ENCODE data around the gene ANKRD39. TPM values are rescaled to one million over a fixed set of nuclear protein-coding genes. Genes with fewer than 3 reads are reported as not detected.

Gene ANKRD39
- total RNA-seq, 1 donor: 6.1 TPM

DNA sequence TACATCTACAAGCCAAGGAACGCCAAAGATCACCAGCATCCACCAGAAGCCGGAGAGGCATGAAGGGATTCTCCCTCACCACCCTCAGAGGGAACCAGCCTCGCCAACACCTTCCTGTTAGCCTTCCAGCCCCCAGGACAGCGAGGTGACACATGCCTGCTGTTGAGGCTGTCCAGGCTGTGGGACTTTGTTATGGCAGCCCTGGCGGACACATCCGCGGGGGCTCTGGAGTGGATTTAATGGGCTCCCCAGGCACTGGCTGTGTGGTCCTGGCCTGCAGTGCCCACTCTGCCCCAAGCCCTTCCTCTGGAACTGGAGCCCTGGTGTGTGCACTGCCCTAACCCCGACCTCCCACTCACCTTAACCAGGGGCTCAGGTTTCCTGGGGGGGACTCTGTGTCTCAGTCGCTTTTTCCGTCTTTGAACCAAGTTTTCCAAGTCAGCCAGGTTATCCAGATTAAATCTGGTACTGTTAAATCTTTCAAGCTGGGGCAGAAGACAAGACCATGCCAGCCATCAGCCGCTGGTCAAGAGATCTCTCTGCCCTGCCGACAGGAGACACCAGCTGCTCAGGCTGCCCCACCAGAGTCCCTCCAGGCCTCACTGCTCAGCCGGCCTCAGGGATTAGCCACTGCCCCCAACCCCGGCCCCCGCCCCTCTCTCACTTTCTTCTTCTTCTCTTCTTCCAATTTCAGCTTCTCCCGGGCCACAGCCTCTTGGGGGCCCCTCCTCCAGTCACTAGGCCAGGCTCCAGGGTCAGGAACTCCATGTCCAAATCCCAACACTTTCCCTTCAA, 15.9 kb downstream of the ANKRD39 start:
- TF ChIP-seq, protein P1, sequence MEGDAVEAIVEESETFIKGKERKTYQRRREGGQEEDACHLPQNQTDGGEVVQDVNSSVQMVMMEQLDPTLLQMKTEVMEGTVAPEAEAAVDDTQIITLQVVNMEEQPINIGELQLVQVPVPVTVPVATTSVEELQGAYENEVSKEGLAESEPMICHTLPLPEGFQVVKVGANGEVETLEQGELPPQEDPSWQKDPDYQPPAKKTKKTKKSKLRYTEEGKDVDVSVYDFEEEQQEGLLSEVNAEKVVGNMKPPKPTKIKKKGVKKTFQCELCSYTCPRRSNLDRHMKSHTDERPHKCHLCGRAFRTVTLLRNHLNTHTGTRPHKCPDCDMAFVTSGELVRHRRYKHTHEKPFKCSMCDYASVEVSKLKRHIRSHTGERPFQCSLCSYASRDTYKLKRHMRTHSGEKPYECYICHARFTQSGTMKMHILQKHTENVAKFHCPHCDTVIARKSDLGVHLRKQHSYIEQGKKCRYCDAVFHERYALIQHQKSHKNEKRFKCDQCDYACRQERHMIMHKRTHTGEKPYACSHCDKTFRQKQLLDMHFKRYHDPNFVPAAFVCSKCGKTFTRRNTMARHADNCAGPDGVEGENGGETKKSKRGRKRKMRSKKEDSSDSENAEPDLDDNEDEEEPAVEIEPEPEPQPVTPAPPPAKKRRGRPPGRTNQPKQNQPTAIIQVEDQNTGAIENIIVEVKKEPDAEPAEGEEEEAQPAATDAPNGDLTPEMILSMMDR (IDR thresholded peaks at IDR 0.05; ENCODE audit: insufficient read depth, low read length): no peak
- no peak for DNase-seq (ENCODE audit: low read depth)
- no peak overlapping the region for H3K4me3 ChIP-seq (ENCODE audit: low read depth, low read length)

DNA sequence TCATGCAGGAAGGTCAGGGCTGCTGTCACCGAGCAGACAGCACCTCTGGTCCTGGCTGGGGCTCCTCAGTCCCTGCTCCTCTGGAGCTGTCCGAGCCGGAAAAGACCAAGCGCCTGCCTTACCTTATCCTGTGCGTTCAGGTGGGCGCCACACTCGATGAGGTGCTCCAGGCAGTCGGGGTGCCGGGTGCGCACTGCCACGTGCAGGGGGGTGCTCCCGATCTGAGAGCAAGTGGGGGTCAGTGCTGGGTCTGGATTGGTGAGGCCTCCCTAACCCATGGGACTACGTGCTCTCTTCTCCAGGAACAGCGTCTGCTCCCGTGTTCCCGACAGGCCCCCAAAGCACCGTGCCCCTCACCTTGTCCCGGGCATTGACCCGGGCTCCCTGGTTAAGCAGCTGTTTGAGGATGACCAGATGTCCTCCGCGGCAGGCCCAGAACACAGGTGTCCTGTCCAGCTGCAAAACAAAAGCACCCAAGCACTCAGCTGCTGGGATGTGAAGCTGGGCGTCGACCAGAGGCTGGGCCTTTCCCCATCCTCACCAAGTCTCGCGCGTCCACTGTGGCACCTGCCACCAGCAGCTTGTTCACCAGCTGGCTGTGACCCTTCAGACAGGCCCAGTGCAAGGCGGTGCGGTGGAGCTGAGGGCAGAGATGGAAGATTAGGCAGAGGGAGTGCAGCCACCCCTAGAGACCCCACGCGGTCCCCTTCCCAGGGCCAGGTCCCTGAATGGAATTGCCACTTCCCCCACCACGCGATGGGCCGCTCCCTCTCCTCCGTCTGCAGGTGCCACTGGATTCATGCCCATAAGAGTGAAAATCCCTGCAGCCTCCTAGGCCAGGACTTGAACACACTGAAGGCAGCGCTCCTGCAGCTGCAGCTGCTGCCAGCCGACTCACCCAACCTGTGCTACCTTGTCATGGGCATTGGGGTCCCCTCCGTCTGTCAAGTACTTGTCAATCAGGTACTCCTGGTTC, 17.7 kb downstream of the ANKRD39 start:
- H3K4me3 ChIP-seq (ENCODE audit: low read depth, low read length): no peak overlapping the region
- TF ChIP-seq, protein P1 (IDR thresholded peaks at IDR 0.05; ENCODE audit: insufficient read depth, low read length): no peak
- no peak for DNase-seq (ENCODE audit: low read depth)

DNA sequence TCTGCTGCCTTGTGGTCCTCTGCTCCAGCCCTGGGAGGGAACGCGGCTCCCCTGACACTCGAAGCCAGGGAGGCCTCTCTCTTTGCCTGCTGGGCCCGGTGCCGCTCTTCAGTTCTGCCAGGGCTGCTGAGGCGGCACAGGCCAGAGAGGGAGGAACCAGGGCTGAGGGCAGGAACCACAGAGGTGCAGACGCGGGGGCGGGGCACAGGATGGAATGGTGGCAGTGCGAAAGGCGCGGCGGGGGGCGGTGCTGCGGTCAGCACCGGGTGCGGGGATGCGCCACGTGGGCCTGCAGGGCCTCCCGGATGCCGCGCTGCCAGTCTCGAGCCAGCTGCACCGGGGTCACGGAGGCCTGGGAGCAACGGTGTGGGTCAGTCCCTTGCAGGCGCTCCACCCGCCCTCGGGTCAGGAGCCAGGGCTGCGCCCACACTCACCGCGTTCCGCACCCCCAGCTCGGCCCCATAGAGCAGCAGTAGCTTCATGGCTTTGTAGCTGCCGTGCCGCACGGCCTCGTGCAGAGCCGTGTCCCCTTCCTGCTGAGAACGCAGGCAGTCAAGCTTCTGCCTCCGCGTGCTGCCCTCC, 18.4 kb downstream of the ANKRD39 start:
- TF ChIP-seq, protein P1 (IDR thresholded peaks at IDR 0.05; ENCODE audit: insufficient read depth, low read length): no peak
- no peak for DNase-seq (ENCODE audit: low read depth)

DNA sequence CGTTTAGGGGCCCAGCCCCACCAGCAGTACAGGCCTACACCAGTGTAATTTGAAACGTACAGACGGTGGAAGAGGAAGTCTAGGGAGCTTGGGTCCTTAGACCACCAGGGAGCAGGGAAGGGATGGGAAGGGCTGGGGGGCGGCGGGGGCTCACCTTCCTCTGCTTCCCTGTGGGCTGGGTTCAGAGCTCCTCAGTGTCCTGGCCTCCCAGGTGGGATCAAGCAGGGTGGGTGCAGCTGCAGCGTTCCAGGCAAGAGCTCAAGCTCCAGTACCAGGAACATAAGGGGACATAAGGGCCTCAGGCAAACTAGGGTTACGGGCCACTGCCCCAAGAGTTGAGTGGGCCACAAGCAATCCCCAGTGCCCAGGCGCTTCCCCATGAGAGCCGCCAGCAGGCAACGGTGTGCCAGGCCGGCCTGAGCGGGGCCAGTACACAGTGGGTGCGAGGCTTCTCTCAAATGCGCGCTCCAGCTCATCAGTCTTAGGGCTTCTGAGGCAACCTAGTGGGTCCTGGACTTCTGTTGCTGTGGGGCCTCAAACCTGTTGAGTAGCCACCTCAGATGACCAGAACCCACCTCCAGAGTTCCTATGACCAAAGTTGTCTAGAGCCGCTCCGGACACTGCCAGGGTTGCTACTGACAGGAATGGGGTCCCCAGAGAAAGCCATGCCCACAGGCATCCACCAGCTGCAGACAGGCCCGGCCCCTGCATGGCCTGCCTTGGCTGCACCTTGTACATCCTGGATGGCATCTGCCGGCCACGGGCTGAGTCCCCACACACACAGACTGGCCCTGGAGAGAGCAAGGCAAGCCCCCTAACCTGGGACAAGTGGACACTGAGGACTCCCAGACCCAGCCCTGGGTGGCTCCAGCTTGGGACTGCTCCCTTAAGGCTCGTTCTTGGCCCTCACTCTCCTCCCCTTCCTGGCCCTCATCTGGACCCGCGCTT, 19.2 kb downstream of the ANKRD39 start:
- DNase-seq (ENCODE audit: low read depth): no peak
- H3K4me3 ChIP-seq (ENCODE audit: low read depth, low read length): no peak overlapping the region
- TF ChIP-seq, protein P1 (IDR thresholded peaks at IDR 0.05; ENCODE audit: insufficient read depth, low read length): no peak

More for the DNA sequence above, 18.4 kb downstream of the ANKRD39 start:
- H3K4me3 ChIP-seq (ENCODE audit: low read depth, low read length): no peak overlapping the region

DNA sequence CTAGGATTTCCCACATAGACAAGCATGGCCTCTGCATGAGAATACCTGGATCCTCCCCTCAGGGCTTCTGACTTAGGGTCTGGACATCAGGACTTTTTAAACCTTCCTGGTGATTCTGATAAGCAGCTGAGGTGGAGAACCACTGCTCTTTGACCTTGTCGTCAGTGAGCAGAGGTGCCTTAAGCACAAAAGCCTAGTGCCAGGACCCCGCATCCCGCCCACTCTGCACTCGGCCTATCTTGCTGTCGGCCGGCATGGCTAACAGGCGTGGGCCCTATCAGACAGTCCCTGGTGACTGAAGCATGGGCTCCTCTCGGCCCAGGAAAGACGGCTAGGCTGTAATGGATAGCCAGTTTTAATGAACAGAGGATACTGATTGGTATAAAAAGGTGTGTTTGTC, 20.2 kb downstream of the ANKRD39 start:
- no peak for DNase-seq (ENCODE audit: low read depth)
- TF ChIP-seq, protein P1 (IDR thresholded peaks at IDR 0.05; ENCODE audit: insufficient read depth, low read length): no peak
- H3K4me3 ChIP-seq (ENCODE audit: low read depth, low read length): no peak overlapping the region

DNA sequence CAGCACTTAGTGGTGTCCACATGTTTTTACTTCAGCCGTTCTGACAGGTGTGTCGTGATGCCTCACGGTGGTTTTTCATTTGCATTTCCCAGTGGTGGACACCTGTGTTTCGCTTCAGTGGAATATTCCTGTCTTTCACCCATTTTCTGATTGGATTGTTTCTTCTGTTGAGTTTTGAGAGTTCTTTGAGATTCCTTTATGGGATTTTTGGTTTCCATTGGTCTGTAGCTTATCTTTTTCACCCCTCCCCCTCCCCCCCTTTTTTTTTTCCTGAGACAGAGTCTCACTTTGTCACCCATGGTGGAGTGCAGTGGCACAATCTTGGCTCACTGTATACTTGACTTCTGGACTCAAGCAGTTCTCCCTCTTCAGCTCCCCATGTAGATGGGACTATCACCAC, 22.0 kb downstream of the ANKRD39 start:
- TF ChIP-seq, protein P1 (IDR thresholded peaks at IDR 0.05; ENCODE audit: insufficient read depth, low read length): no peak
- H3K4me3 ChIP-seq (ENCODE audit: low read depth, low read length): no peak overlapping the region
- DNase-seq (ENCODE audit: low read depth): no peak

Measured in fibroblast of the aortic adventitia (primary cell).